ENCODE measurements around the gene ANKRD13D. TPM values are rescaled to one million over a fixed set of nuclear protein-coding genes. Genes with fewer than 3 reads are reported as not detected.
A peak's percentile ranks its signal among the peaks of the same experiment; 100 is the strongest.

The ANKRD13D gene
- 38.8 TPM for polyA plus RNA-seq
- long read RNA-seq, donor 1, partial matches to known transcripts = 0 of 1 reads
- long read RNA-seq, donor 1, other reads (novel, unspliced or antisense) = 0 of 1 reads
- long read RNA-seq, donor 2, partial matches to known transcripts = 0 of 1 reads
- long read RNA-seq, donor 2, other reads (novel, unspliced or antisense) = 0 of 1 reads
- long read RNA-seq, donor 3 = 0 reads
- long read RNA-seq, donor 4 = 0 reads
- long read RNA-seq, donor 5, partial matches to known transcripts = 0 of 3 reads
- long read RNA-seq, donor 5, other reads (novel, unspliced or antisense) = 0 of 3 reads
- long read RNA-seq, donor 6, partial matches to known transcripts = 0 of 3 reads
- long read RNA-seq, donor 6, other reads (novel, unspliced or antisense) = 0 of 3 reads
- long read RNA-seq, donor 7, partial matches to known transcripts = 0 of 2 reads
- long read RNA-seq, donor 7, other reads (novel, unspliced or antisense) = 0 of 2 reads
- long read RNA-seq, donor 8, partial matches to known transcripts = 0 of 5 reads
- long read RNA-seq, donor 8, other reads (novel, unspliced or antisense) = 0 of 5 reads
- long read RNA-seq, donor 9, partial matches to known transcripts = 0 of 2 reads
- long read RNA-seq, donor 9, other reads (novel, unspliced or antisense) = 0 of 2 reads
- long read RNA-seq, donor 10, partial matches to known transcripts = 0 of 5 reads
- long read RNA-seq, donor 10, other reads (novel, unspliced or antisense) = 0 of 5 reads
- long read RNA-seq, donor 11, partial matches to known transcripts = 0 of 2 reads
- long read RNA-seq, donor 11, other reads (novel, unspliced or antisense) = 0 of 2 reads

DNA sequence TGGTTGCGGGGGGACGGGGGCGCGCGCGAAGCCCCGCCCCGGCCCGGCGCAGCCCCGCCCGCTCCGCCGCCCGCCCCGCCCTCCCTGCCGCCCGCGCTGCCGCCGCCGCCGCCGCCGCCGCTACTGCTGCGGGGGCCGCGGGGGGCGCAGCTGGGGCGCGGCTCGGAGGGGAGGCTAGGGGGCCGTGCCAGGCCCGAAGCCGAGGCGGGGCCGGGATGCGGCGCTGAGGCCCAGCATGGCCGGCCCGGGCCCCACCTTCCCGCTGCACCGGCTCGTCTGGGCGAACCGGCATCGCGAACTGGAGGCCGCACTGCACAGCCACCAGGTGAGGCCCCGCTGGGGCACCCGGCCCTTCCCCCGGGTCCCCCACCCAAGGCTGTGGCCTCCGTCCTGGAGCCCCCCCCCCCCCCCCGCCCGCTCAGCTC is at the start of gene ANKRD13D:
Gene ANKRD13D, plus strand, starts transcription at position 78 of the 425 bp plus-strand sequence. Its CDS starts 158 bp downstream, at position 236.
- peak within 1 kb of the TSS; percentile 79 for H3K27ac ChIP-seq (ENCODE audit: low read length)
- no CpG with 5 or more reads among the region's 56 CpGs for WGBS (ENCODE audit: insufficient coverage, low lambda C conversion rate)
- H3K36me3 ChIP-seq (ENCODE audit: control insufficient read depth, insufficient read depth, low read length) = peaks cover 56% of the 10 kb centered on the region
- H3K9me3 ChIP-seq (ENCODE audit: control insufficient read depth, low read depth, low read length) = no peaks in the 10 kb centered on the region
- no peaks in the 10 kb centered on the region for H3K27me3 ChIP-seq (ENCODE audit: control insufficient read depth, insufficient read depth, low read length)
- no peak for DNase-seq
- peaks cover 22% of the 10 kb centered on the region for H3K4me1 ChIP-seq (ENCODE audit: control insufficient read depth, insufficient read depth, low read length)
- H3K4me3 ChIP-seq (ENCODE audit: low read length) = peak within 1 kb of the TSS; percentile 97

DNA sequence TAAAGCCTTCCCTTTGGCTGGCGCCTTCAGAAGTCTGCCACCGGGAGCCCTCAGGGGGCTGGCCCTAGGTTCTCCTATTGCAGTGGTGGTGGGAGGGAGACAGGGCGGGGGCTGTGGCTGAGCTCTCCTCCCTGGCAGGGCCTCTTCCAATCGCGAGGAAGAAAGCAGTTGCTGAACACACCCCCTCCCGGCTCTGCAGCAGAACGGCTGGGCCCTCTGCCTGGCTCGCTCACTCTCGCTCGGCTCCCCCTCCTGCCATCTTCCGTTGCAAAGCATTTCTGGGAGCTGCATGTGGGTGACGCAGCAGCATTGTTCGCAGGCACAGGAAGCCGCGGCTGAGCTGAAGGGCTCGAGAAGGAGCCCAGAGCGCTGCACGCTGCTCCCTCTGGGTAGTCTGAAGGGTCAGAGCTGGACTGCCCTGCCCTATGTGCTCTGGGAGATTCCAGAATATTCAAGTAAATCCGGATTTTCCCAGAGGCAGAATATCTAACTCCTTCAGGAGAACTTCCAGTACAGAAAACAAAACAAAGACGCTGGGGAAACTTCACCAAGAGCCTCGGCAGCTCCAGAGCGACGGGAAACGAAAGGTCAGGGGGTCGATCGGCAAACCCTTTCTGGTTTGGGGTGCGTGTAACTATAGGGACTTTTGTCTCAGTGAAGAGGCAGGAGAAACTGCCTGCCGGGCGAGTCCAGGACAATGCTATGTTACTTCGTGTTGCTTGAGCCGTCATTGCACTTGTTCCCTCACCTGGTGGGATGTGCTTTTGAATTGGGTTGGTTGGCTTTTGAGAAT is 49.1 kb upstream of the ANKRD13D start:
- DNase-seq = peak; percentile 98 to 99
- Histone ChIP-seq H3K36me3 (ENCODE audit: control insufficient read depth, insufficient read depth, low read length) (peaks cover 22% of the 10 kb centered on the region), H3K27ac (ENCODE audit: low read length) (peak overlapping the region; percentile 83), H3K4me3 (ENCODE audit: low read length) (peak overlapping the region; percentile 56), H3K27me3 (ENCODE audit: control insufficient read depth, insufficient read depth, low read length) (no peaks in the 10 kb centered on the region), H3K9me3 (ENCODE audit: control insufficient read depth, low read depth, low read length) (no peaks in the 10 kb centered on the region), H3K4me1 (ENCODE audit: control insufficient read depth, insufficient read depth, low read length) (peaks cover 26% of the 10 kb centered on the region)
- no CpG with 5 or more reads among the region's 31 CpGs for WGBS (ENCODE audit: insufficient coverage, low lambda C conversion rate)

DNA sequence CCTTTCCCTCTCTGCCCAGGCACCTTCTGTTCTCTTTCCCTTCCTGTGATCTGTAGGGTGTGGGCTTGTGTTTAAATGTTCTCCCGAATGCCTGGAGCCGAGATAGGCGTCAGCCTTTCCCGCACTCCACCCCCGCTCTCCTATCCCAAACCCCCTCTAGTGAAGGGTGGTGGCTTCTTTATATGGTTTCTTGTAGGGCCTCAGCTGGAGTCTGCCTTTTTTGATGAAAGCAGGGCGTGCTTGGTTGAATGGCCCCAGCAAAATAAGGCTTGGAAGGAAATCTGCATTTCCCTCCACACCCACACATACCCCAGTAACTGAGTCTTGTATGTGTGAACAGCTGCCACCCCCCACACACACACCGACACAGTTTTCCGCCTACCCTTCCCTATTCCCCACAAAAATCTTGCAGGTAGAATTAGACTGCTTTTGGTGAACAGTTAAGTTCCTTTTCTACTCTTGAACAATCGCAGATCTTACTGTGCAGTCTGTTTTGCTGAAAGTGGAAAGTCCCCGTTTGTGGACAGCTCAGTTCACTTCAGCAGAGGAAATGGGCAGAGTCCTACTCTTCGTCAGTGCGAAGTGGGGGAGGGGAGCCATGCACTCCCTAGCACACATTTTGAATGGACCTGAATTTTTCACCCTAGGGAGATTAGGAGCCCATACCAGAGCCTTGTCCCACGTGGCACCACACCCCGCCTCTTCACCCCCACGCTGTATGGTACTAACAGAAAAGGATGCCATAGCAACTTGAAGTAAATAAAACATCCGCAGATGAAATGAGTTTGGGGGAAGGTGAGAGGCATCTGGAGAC is 48.3 kb upstream of the ANKRD13D start:
- Histone ChIP-seq H3K36me3 (ENCODE audit: control insufficient read depth, insufficient read depth, low read length) (peaks cover 29% of the 10 kb centered on the region), H3K4me1 (ENCODE audit: control insufficient read depth, insufficient read depth, low read length) (peaks cover 26% of the 10 kb centered on the region), H3K27ac (ENCODE audit: low read length) (peak overlapping the region; percentile 83), H3K27me3 (ENCODE audit: control insufficient read depth, insufficient read depth, low read length) (no peaks in the 10 kb centered on the region), H3K9me3 (ENCODE audit: control insufficient read depth, low read depth, low read length) (no peaks in the 10 kb centered on the region), H3K4me3 (ENCODE audit: low read length) (peak overlapping the region; percentile 56)
- peak; percentile 77 to 86 for DNase-seq
- no CpG with 5 or more reads among the region's 16 CpGs for whole genome bisulfite sequencing (ENCODE audit: insufficient coverage, low lambda C conversion rate)

- Histone ChIP-seq H3K27ac (ENCODE audit: low read length) (no peak overlapping the region), H3K4me1 (ENCODE audit: control insufficient read depth, insufficient read depth, low read length) (peaks cover 26% of the 10 kb centered on the region)
These were observed 46.6 kb upstream of the ANKRD13D start for GRCh38 chr11:67242548-67242947.

DNA sequence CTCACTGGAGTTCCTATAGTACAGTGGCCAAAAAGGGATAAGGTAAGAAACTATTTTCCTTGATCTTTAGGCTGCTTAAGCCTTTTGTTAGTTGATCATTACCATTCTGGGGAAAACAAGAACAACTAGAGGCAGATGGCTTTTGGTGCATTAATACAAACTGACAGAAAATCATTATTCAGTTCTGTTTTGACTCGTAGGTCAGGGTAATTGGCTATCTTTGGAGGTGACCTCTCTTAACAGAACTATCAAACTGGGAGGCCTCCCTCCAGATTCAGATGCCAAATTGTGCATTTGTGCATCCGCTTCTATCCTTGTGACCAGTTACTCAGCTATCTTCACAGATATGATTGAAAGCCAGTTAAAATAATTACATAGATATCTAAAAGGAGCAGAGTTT is 46.1 kb upstream of the ANKRD13D start:
- no peak for DNase-seq
- Histone ChIP-seq H3K4me1 (ENCODE audit: control insufficient read depth, insufficient read depth, low read length) (peaks cover 26% of the 10 kb centered on the region), H3K4me3 (ENCODE audit: low read length) (no peak overlapping the region), H3K27ac (ENCODE audit: low read length) (no peak overlapping the region), H3K9me3 (ENCODE audit: control insufficient read depth, low read depth, low read length) (no peaks in the 10 kb centered on the region), H3K27me3 (ENCODE audit: control insufficient read depth, insufficient read depth, low read length) (no peaks in the 10 kb centered on the region), H3K36me3 (ENCODE audit: control insufficient read depth, insufficient read depth, low read length) (peaks cover 45% of the 10 kb centered on the region)
- WGBS (ENCODE audit: insufficient coverage, low lambda C conversion rate) = no CpG with 5 or more reads among the region's 2 CpGs

More at GRCh38 chr11:67242548-67242947, 46.6 kb upstream of the ANKRD13D start:
- peaks cover 41% of the 10 kb centered on the region for H3K36me3 ChIP-seq (ENCODE audit: control insufficient read depth, insufficient read depth, low read length)
- no peaks in the 10 kb centered on the region for H3K9me3 ChIP-seq (ENCODE audit: control insufficient read depth, low read depth, low read length)
- no peaks in the 10 kb centered on the region for H3K27me3 ChIP-seq (ENCODE audit: control insufficient read depth, insufficient read depth, low read length)
- DNase-seq = no peak
- H3K4me3 ChIP-seq (ENCODE audit: low read length) = no peak overlapping the region
- no CpG with 5 or more reads among the region's 1 CpG for WGBS (ENCODE audit: insufficient coverage, low lambda C conversion rate)

- Histone ChIP-seq H3K36me3 (ENCODE audit: control insufficient read depth, insufficient read depth, low read length) (peaks cover 64% of the 10 kb centered on the region), H3K4me3 (ENCODE audit: low read length) (no peak overlapping the region), H3K27me3 (ENCODE audit: control insufficient read depth, insufficient read depth, low read length) (no peaks in the 10 kb centered on the region), H3K27ac (ENCODE audit: low read length) (no peak overlapping the region), H3K4me1 (ENCODE audit: control insufficient read depth, insufficient read depth, low read length) (peaks cover 16% of the 10 kb centered on the region), H3K9me3 (ENCODE audit: control insufficient read depth, low read depth, low read length) (no peaks in the 10 kb centered on the region)
- DNase-seq = no peak
- WGBS (ENCODE audit: insufficient coverage, low lambda C conversion rate) = 100% methylated on average over 5 of the region's 11 CpGs
These were observed 44.1 kb upstream of the ANKRD13D start for GRCh38 chr11:67245046-67245445.

DNA sequence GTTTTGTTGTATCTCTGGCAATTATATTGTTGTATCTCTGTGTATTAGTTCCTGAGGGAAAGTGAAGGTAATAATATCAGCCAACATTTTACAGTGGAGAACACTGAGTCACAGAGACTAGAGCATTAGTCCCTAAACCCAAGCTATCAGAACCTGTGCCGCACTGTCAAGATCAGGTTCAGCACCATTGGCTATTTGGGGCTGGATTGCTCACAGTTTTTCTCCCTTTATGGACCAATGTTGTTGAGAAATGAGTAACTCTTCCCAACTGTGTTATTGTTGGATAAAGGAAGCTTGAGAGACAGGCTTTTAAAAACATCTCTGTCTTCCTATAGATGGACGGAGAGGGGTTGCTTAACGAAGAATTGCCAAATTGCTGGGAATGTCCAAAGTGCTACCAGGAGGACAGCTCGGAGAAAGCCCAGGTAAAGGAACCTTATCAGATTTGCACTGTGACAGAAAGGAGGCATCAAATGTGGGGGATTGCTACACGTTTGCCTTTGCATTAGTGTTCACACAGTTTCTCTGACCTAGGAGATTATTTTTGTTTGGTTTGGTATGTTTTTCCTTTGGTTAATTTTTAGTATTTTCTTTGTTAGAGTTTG is 41.1 kb upstream of the ANKRD13D start:
- H3K4me3 ChIP-seq (ENCODE audit: low read length) = no peak overlapping the region
- H3K36me3 ChIP-seq (ENCODE audit: control insufficient read depth, insufficient read depth, low read length) = peaks cover 89% of the 10 kb centered on the region
- no peaks in the 10 kb centered on the region for H3K4me1 ChIP-seq (ENCODE audit: control insufficient read depth, insufficient read depth, low read length)
- no peak for DNase-seq
- H3K27ac ChIP-seq (ENCODE audit: low read length) = no peak overlapping the region
- H3K9me3 ChIP-seq (ENCODE audit: control insufficient read depth, low read depth, low read length) = no peaks in the 10 kb centered on the region
- no peaks in the 10 kb centered on the region for H3K27me3 ChIP-seq (ENCODE audit: control insufficient read depth, insufficient read depth, low read length)
- 80% methylated on average over 2 of the region's 5 CpGs for WGBS (ENCODE audit: insufficient coverage, low lambda C conversion rate)

- peaks cover 92% of the 10 kb centered on the region for H3K36me3 ChIP-seq (ENCODE audit: control insufficient read depth, insufficient read depth, low read length)
- H3K27ac ChIP-seq (ENCODE audit: low read length) = no peak overlapping the region
- no peak overlapping the region for H3K4me3 ChIP-seq (ENCODE audit: low read length)
- H3K4me1 ChIP-seq (ENCODE audit: control insufficient read depth, insufficient read depth, low read length) = no peaks in the 10 kb centered on the region
- H3K9me3 ChIP-seq (ENCODE audit: control insufficient read depth, low read depth, low read length) = no peaks in the 10 kb centered on the region
- no peak for DNase-seq
- no peaks in the 10 kb centered on the region for H3K27me3 ChIP-seq (ENCODE audit: control insufficient read depth, insufficient read depth, low read length)
These were observed 40.5 kb upstream of the ANKRD13D start for GRCh38 chr11:67248653-67249052.
